Prostate gland (tissue), 2 donors: ENCODE measurements around the gene MUC13. TPM values are rescaled to one million over a fixed set of nuclear protein-coding genes. Genes with fewer than 3 reads are reported as not detected.

Source experiments
- DNase-seq: peaks from one replicate; pipeline ENCODE4 v3.0.0-alpha.2; 2019; ENCODE audit warnings: low spot score
- H3K27ac ChIP-seq, 2 donors: fragments of 200-600 bp; sonication (generic); 2 replicates each; pipeline ENCODE4 v1.5.1; 2017 to 2019
- H3K27me3 ChIP-seq: fragments of 200-600 bp; sonication (generic); replicated peaks from 2 replicates; pipeline ENCODE4 v1.5.1; 2019; ENCODE audit not compliant: insufficient read depth
- H3K36me3 ChIP-seq, 2 donors: fragments of 200-600 bp; sonication (generic); 1 replicate in 1 of 2; 2 replicates in 1 of 2; pipeline versions ENCODE4 v1.5.1 to v1.8.1; 2017 to 2019
- H3K4me1 ChIP-seq: fragments of 200-600 bp; sonication (generic); replicated peaks from 2 replicates; pipeline ENCODE4 v1.5.1; 2019
- H3K4me3 ChIP-seq, 2 donors: fragments of 200-600 bp; sonication (generic); 2 replicates each; pipeline ENCODE4 v1.5.1; 2017 to 2019
- H3K9me3 ChIP-seq: fragments of 200-600 bp; sonication (generic); 2 replicates; pipeline ENCODE4 v1.5.1; 2017
- POLR2A ChIP-seq: fragments of 450-650 bp; IDR thresholded peaks from one replicate; pipeline ENCODE4 v1.6.1; 2016; ENCODE audit warnings: antibody characterized with exemption, mild to moderate bottlenecking
- POLR2AphosphoS5 ChIP-seq: sonication (generic); formaldehyde crosslinking; IDR thresholded peaks from one replicate; pipeline ENCODE4 v1.6.1; 2017; ENCODE audit warnings: antibody characterized with exemption
- WGBS: methylation state at CpG from one replicate; pipeline ENCODE4 v1.1.5; 2018; 5-methylcytosine and 5-hydroxymethylcytosine counted together
- intact Hi-C: fragments of 100-400 bp; cut with DNase I; formaldehyde crosslinking; loops from one replicate; pipeline ENCODE4 v1.14.2; 2022
- total RNA-seq, 2 donors: library from RNA; depleted of rRNA; stranded (reverse); fragments of >200 nt; gene quantifications; one replicate each; pipeline ENCODE4 v1.1.0, GENCODE V29; 2016
- TF ChIP-seq, protein P1 (sequence below), 4 experiments: fragments of 200-600 bp in 2 of 4; fragments of 450-650 bp in 2 of 4; sonication (generic) in 2 of 4; IDR thresholded peaks; 1 replicate in 3 of 4; 2 replicates in 1 of 4; pipeline ENCODE4 v1.5.1; 2016 to 2019; ENCODE audit warnings: antibody characterized with exemption in 4 of 4, mild to moderate bottlenecking in 2 of 4, moderate library complexity in 2 of 4

Gene MUC13, protein sequence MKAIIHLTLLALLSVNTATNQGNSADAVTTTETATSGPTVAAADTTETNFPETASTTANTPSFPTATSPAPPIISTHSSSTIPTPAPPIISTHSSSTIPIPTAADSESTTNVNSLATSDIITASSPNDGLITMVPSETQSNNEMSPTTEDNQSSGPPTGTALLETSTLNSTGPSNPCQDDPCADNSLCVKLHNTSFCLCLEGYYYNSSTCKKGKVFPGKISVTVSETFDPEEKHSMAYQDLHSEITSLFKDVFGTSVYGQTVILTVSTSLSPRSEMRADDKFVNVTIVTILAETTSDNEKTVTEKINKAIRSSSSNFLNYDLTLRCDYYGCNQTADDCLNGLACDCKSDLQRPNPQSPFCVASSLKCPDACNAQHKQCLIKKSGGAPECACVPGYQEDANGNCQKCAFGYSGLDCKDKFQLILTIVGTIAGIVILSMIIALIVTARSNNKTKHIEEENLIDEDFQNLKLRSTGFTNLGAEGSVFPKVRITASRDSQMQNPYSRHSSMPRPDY
- total RNA-seq = 1 to 10 TPM; 1.3 to 1.5 TPM

DNA sequence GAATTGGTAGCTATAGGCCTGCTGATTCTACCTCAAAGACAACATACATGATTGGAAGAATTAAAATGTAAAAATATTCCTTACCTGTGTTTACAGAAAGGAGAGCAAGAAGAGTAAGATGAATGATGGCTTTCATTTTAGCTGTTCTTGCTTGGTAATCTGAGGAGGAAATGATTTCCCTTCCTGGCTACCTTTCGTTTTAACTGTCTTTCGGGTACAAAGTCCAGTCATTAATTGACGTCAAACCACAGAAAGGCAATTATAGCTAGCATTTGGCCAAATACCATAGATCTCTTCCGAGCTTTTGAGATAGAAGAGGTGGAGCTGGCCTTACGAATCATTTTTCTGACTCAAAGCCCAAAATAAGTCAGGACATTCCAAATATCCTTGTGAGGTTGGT lies at the start of gene MUC13:
Gene MUC13 (minus strand): TSS at position 175 of the 400 bp plus-strand sequence. CDS start 39 bp downstream, at position 136.
- Histone ChIP-seq H3K27ac (no peak within 1 kb of the TSS), H3K9me3 (no peaks in the 10 kb centered on the region), H3K4me3 (no peak within 1 kb of the TSS), H3K27me3 (no peaks in the 10 kb centered on the region), H3K4me1 (no peaks in the 10 kb centered on the region), H3K36me3 (no peaks in the 10 kb centered on the region)
- TF ChIP-seq, protein P1, sequence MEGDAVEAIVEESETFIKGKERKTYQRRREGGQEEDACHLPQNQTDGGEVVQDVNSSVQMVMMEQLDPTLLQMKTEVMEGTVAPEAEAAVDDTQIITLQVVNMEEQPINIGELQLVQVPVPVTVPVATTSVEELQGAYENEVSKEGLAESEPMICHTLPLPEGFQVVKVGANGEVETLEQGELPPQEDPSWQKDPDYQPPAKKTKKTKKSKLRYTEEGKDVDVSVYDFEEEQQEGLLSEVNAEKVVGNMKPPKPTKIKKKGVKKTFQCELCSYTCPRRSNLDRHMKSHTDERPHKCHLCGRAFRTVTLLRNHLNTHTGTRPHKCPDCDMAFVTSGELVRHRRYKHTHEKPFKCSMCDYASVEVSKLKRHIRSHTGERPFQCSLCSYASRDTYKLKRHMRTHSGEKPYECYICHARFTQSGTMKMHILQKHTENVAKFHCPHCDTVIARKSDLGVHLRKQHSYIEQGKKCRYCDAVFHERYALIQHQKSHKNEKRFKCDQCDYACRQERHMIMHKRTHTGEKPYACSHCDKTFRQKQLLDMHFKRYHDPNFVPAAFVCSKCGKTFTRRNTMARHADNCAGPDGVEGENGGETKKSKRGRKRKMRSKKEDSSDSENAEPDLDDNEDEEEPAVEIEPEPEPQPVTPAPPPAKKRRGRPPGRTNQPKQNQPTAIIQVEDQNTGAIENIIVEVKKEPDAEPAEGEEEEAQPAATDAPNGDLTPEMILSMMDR (IDR thresholded peaks at IDR 0.05) = no peak
- TF ChIP-seq POLR2A = no peak
- TF ChIP-seq POLR2AphosphoS5 = no peak
- DNase-seq = no peak
- WGBS = 85% methylated on average over 5 of the region's 5 CpGs
- intact Hi-C loops = no loop called here

DNA sequence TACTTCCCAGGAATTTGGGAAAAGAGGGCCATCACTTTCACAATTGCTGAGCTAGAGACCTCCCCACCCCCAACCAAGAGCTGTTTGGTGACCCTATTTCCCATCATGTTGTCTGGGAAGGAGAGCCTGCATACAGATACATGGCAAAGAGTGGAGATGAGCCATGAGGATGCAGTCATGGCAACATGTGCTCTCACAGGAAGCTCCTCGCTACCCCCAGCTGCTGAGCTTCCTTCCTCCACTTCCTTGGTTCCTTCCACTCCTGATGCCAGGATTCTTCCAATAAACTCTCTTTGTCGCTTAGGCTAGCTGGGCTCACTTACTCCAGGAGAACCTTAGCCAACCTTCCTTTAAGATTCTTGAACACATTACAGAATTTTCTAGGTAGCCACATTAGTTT lies 48.3 kb upstream of the MUC13 start:
- no peak for DNase-seq
- no peaks in the 10 kb centered on the region for H3K27me3 ChIP-seq
- TF ChIP-seq POLR2A (no peak), POLR2AphosphoS5 (no peak)
- TF ChIP-seq, protein P1 (IDR thresholded peaks at IDR 0.05) = no peak
- intact Hi-C loops = no loop called here
- no peak overlapping the region for H3K4me3 ChIP-seq
- WGBS = 86% methylated on average over 2 of the region's 2 CpGs
- H3K27ac ChIP-seq = no peak overlapping the region
- no peaks in the 10 kb centered on the region for H3K9me3 ChIP-seq
- H3K4me1 ChIP-seq = no peaks in the 10 kb centered on the region
- no peaks in the 10 kb centered on the region for H3K36me3 ChIP-seq

DNA sequence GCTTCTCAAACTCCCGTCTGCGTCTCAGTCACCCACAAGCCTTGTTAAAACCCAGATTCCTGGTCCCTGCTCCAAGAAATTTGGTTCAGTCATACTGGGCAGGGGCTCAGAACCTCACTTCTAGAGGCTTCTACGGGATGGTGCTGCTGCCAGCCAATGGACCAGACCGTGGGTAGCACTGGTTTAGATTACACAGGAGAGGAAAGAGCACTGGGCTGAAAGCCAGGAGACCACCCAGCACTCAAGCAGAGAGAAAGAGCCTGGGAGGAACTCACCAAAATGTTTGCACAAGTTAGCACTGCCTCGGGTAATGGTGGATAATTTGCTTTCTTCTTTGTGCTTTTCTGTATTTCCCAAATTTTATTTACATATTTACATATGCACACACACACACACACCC lies 46.9 kb upstream of the MUC13 start:
- DNase-seq = no peak
- no peak overlapping the region for H3K27ac ChIP-seq
- no peaks in the 10 kb centered on the region for H3K4me1 ChIP-seq
- 42% methylated on average over 5 of the region's 5 CpGs for WGBS
- no peaks in the 10 kb centered on the region for H3K27me3 ChIP-seq
- intact Hi-C loops = no loop called here
- no peak overlapping the region for H3K4me3 ChIP-seq
- H3K36me3 ChIP-seq = no peaks in the 10 kb centered on the region
- no peaks in the 10 kb centered on the region for H3K9me3 ChIP-seq
- TF ChIP-seq POLR2A (no peak), POLR2AphosphoS5 (no peak)
- TF ChIP-seq, protein P1 (IDR thresholded peaks at IDR 0.05) = no peak

DNA sequence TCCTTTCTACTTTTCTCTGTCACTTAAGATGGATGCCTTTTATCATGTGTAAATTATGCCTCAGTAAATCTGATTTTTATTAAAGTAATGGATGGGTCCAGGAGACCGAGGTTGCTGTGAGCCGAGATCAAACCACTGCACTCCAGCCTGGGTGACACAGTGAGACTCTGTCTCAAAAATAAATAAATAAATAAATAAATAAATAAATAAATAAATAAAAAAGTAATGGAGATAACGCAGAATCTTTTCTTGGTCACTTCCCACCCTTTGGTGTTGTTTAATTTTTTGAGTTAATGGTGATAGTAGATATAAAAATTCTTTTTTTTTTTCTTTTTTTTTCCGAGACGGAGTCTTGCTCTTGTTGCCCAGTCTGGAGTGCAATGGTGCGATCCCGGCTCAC lies 44.1 kb upstream of the MUC13 start:
- H3K9me3 ChIP-seq = no peaks in the 10 kb centered on the region
- no peaks in the 10 kb centered on the region for H3K36me3 ChIP-seq
- H3K27me3 ChIP-seq = no peaks in the 10 kb centered on the region
- no peak for TF ChIP-seq POLR2A
- intact Hi-C loops = no loop called here
- no peak for DNase-seq
- no peaks in the 10 kb centered on the region for H3K4me1 ChIP-seq
- H3K4me3 ChIP-seq = no peak overlapping the region
- no peak overlapping the region for H3K27ac ChIP-seq
- WGBS = 96% methylated on average over 7 of the region's 7 CpGs

DNA sequence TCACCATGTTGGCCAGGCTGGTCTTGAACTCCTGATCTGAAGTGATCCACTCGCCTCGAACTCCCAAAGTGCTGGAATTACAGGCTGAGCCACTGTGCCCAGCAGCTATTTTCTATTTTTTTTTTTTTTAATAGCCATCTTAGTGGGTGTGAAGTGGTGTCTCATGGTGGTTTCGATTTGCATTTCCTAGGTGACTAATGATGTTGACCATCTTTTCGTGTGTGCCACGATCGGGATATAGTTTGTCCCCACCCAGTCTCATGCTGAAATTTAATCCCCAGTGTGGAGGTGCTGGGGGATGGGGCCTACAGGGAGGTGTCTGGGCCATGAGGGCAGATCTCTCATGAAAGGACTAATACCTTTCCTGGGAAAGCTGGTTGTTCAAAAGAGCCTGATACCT lies 41.8 kb upstream of the MUC13 start:
- no peak overlapping the region for H3K4me3 ChIP-seq
- no peaks in the 10 kb centered on the region for H3K27me3 ChIP-seq
- intact Hi-C loops = no loop called here
- H3K9me3 ChIP-seq = no peaks in the 10 kb centered on the region
- no peak for DNase-seq
- no peak overlapping the region for H3K27ac ChIP-seq
- no peaks in the 10 kb centered on the region for H3K4me1 ChIP-seq
- 94% methylated on average over 6 of the region's 6 CpGs for WGBS
- H3K36me3 ChIP-seq = no peaks in the 10 kb centered on the region
- TF ChIP-seq POLR2AphosphoS5 (no peak), POLR2A (no peak)
- TF ChIP-seq, protein P1 (IDR thresholded peaks at IDR 0.05) = no peak
